ENCODE data around the gene DGCR2. TPM values are rescaled to one million over a fixed set of nuclear protein-coding genes. Genes with fewer than 3 reads are reported as not detected.

The DGCR2 gene
- total and polyA plus RNA-seq, 2 of the 8 experiments (the other 6 are each of a cell fraction or from before 2014, with no cell fraction given), result 42.3 to 62.2 TPM

- no peak overlapping the region for H3K4me2 ChIP-seq (ENCODE audit: insufficient read depth in 1 of 2, low read depth in 2 of 2, low read length in 2 of 2)
- H2BK20ac ChIP-seq (ENCODE audit: low read length), result no peak overlapping the region
- H2BK120ac ChIP-seq (replicated peaks; ENCODE audit: low read depth, low read length), result no peak overlapping the region
- no peak overlapping the region for H4K91ac ChIP-seq (replicated peaks; ENCODE audit: insufficient read length, low read length)
- H4K8ac ChIP-seq (ENCODE audit: extremely low read depth, insufficient read depth, low read length), result no peak overlapping the region
- H3K56ac ChIP-seq (replicated peaks; ENCODE audit: insufficient read length, low read depth, low read length), result no peak overlapping the region
- peaks cover 4% of the 10 kb centered on the region; the same call in 1 of the 2 replicates for H3K79me1 ChIP-seq (ENCODE audit: low read depth, low read length)
- H3K14ac ChIP-seq (ENCODE audit: insufficient read length), result no peak overlapping the region
- no peaks in the 10 kb centered on the region for H3K4me1 ChIP-seq (replicated peaks in 1 of 4; ENCODE audit: control insufficient read depth in 3 of 4, insufficient read depth in 4 of 4, low read length in 3 of 4)
- H3K9me3 ChIP-seq (ENCODE audit: insufficient read depth in 2 of 2, low read depth in 1 of 2, low read length in 1 of 2), result no peaks in the 10 kb centered on the region
- H3K9ac ChIP-seq (replicated peaks in 1 of 4; ENCODE audit: extremely low read depth in 1 of 4, low read depth in 3 of 4, low read length in 3 of 4), result no peak overlapping the region
- H3K4me3 ChIP-seq (ENCODE audit: extremely low read depth in 1 of 4, insufficient read depth in 2 of 4, low read depth in 3 of 4, low read length in 4 of 4), result no peak overlapping the region
- H2BK5ac ChIP-seq (ENCODE audit: low read depth, low read length), result no peak overlapping the region
- ChIA-PET POLR2A (ENCODE audit: partially characterized antibody) (no interaction called here), CTCF (ENCODE audit: partially characterized antibody) (interaction anchor here (2.4 to 5.7 kb wide), 2 partner anchors 10 to 11 kb away, joined by 8 to 47 read pairs; no protein-coding TSS in a partner anchor)
- H3K23ac ChIP-seq (ENCODE audit: insufficient read length), result no peak overlapping the region
- DNase-seq (ENCODE audit: low read depth in 1 of 2, low spot score in 2 of 2) (no peak), FAIRE-seq (no peak)
- H3K36me3 ChIP-seq (ENCODE audit: control insufficient read depth in 2 of 4, insufficient read depth in 4 of 4, low read length in 3 of 4), result peaks cover 0 to 4% (median 1%) of the 10 kb centered on the region in 4 experiments; a peak in 1 of 8 replicates
- no peak overlapping the region for H2AK5ac ChIP-seq (ENCODE audit: low read depth, low read length)
- H3K27me3 ChIP-seq (replicated peaks in 1 of 4; ENCODE audit: control insufficient read depth in 3 of 4, extremely low read depth in 1 of 4, insufficient read depth in 3 of 4, low read length in 3 of 4), result no peaks in the 10 kb centered on the region
- H3K79me2 ChIP-seq (ENCODE audit: control insufficient read depth in 1 of 2, insufficient read depth in 2 of 2, low read length in 2 of 2), result peaks cover 0 to 5% of the 10 kb centered on the region in 2 experiments; a peak in 3 of 4 replicates
- H3K23me2 ChIP-seq (ENCODE audit: low read depth, low read length), result no peaks in the 10 kb centered on the region
- H4K5ac ChIP-seq (ENCODE audit: insufficient read length, low read depth, low read length), result no peak overlapping the region
- WGBS, 2 experiments (ENCODE audit: extremely low coverage in 1 of 2, insufficient coverage in 1 of 2, insufficient read length in 1 of 2, insufficient replicate concordance in 2 of 2, low coverage in 1 of 2, low lambda C conversion rate in 2 of 2, missing lambda C conversion rate in 1 of 2), result 89 to 100% methylated on average over 1 of the region's 1 CpG
- H2AFZ ChIP-seq (ENCODE audit: low read length), result no peak overlapping the region
- H3K18ac ChIP-seq (ENCODE audit: extremely low read depth, low read length), result no peak overlapping the region
- no peak overlapping the region for H2BK12ac ChIP-seq (ENCODE audit: low read depth, low read length)
- H4K20me1 ChIP-seq (replicated peaks in 1 of 2; ENCODE audit: control insufficient read depth in 1 of 2, insufficient read depth in 2 of 2, low read length in 2 of 2), result peaks cover 6 to 11% of the 10 kb centered on the region in 2 experiments
- H2BK15ac ChIP-seq (ENCODE audit: low read length), result no peak overlapping the region
- H3K27ac ChIP-seq (ENCODE audit: low read depth, low read length), result no peak overlapping the region
- no peak overlapping the region for H3K4ac ChIP-seq (replicated peaks; ENCODE audit: insufficient read length, low read depth, low read length)
- no peak for TF ChIP-seq SP2 (IDR thresholded peaks at IDR 0.05; ENCODE audit: low read length)
- TF ChIP-seq SP1 (IDR thresholded peaks at IDR 0.05; ENCODE audit: low read depth, low read length), result no peak
- TF ChIP-seq FOSL1 (IDR thresholded peaks at IDR 0.05; ENCODE audit: insufficient read depth, low read depth, low read length), result no peak
- no peak for TF ChIP-seq YY1 (IDR thresholded peaks at IDR 0.05; ENCODE audit: low read depth, low read length)
- no peak for TF ChIP-seq CHD1 (IDR thresholded peaks at IDR 0.05; ENCODE audit: low read depth, low read length)
- TF ChIP-seq NRF1 (IDR thresholded peaks at IDR 0.05; ENCODE audit: low read depth, low read length), result no peak
- no peak for TF ChIP-seq CREB1 (IDR thresholded peaks at IDR 0.05)
- no peak for TF ChIP-seq KDM5A (IDR thresholded peaks at IDR 0.05; ENCODE audit: low read length)
- no peak for TF ChIP-seq EZH2 (IDR thresholded peaks at IDR 0.05; ENCODE audit: low read depth, low read length, severe bottlenecking)
- no peak for TF ChIP-seq TCF12 (IDR thresholded peaks at IDR 0.05; ENCODE audit: low read depth, low read length)
- no peak for TF ChIP-seq POLR2AphosphoS5 (IDR thresholded peaks at IDR 0.05; ENCODE audit: low read depth, low read length)
- no peak for TF ChIP-seq POLR2A (IDR thresholded peaks at IDR 0.05; ENCODE audit: control extremely low read depth in 1 of 2, low read depth in 2 of 2, low read length in 2 of 2)
- no peak for TF ChIP-seq BACH1 (IDR thresholded peaks at IDR 0.05; ENCODE audit: low read length)
- no peak for TF ChIP-seq MAX (IDR thresholded peaks at IDR 0.05)
- TF ChIP-seq JUN (IDR thresholded peaks at IDR 0.05; ENCODE audit: low read depth, low read length), result no peak
- TF ChIP-seq SRF (IDR thresholded peaks at IDR 0.05; ENCODE audit: low read depth, low read length), result no peak
- no peak for TF ChIP-seq RFX5 (IDR thresholded peaks at IDR 0.05; ENCODE audit: borderline replicate concordance, low read depth, low read length)
Observed at GRCh38 chr22:19075404-19075803, 46.8 kb downstream of the DGCR2 start.

Measured in H1 (cell line).